Measurements from ENCODE around the gene LINGO1. TPM values are rescaled to one million over a fixed set of nuclear protein-coding genes. Genes with fewer than 3 reads are reported as not detected.

LINGO1 gene
- total and polyA plus RNA-seq, 2 of the 8 experiments (the other 6 are each of a cell fraction or from before 2014, with no cell fraction given), result 57.1 to 114 TPM

- POLR2A ChIA-PET (ENCODE audit: partially characterized antibody), result interaction anchor here (1.4 to 11.2 kb wide), 4 partner anchors 8 to 50 kb away, joined by 3 to 142 read pairs (median 12); partner anchors contain the start of gene LINGO1
- no peak for FAIRE-seq
Observed at GRCh38 chr15:77615472-77615871, 17.2 kb downstream of the LINGO1 start.

More at GRCh38 chr15:77615472-77615871, 17.2 kb downstream of the LINGO1 start:
- Histone ChIP-seq H2BK12ac (ENCODE audit: low read depth, low read length) (0 out of 2 replicates have a peak overlapping the region, but pooled peaks have one; percentile 1), H4K20me1 (replicated peaks in 1 of 2; ENCODE audit: control insufficient read depth in 1 of 2, insufficient read depth in 2 of 2, low read length in 2 of 2) (peaks cover 6 to 9% of the 10 kb centered on the region in 2 experiments), H2BK120ac (replicated peaks; ENCODE audit: low read depth, low read length) (no peak overlapping the region), H2BK20ac (ENCODE audit: low read length) (no peak overlapping the region), H3K56ac (replicated peaks; ENCODE audit: insufficient read length, low read depth, low read length) (no peak overlapping the region), H3K79me1 (ENCODE audit: low read depth, low read length) (peaks cover 10% of the 10 kb centered on the region; the same call in 1 of the 2 replicates), H3K23ac (ENCODE audit: insufficient read length) (no peak overlapping the region), H3K4me1 (replicated peaks in 1 of 4; ENCODE audit: control insufficient read depth in 3 of 4, insufficient read depth in 4 of 4, low read length in 3 of 4) (peaks cover 0 to 23% (median 13%) of the 10 kb centered on the region in 4 experiments; a peak in 6 of 7 replicates), H3K9ac (replicated peaks in 1 of 4; ENCODE audit: extremely low read depth in 1 of 4, low read depth in 3 of 4, low read length in 3 of 4) (no peak overlapping the region), H3K36me3 (ENCODE audit: control insufficient read depth in 2 of 4, insufficient read depth in 4 of 4, low read length in 3 of 4) (peaks cover 10 to 22% (median 17%) of the 10 kb centered on the region in 4 experiments; a peak in 6 of 8 replicates), H2AFZ (ENCODE audit: low read length) (no peak overlapping the region), H4K5ac (ENCODE audit: insufficient read length, low read depth, low read length) (no peak overlapping the region), H3K4me3 (ENCODE audit: extremely low read depth in 1 of 4, insufficient read depth in 2 of 4, low read depth in 3 of 4, low read length in 4 of 4) (no peak overlapping the region), H3K4ac (replicated peaks; ENCODE audit: insufficient read length, low read depth, low read length) (no peak overlapping the region), H3K27me3 (replicated peaks in 1 of 4; ENCODE audit: control insufficient read depth in 3 of 4, extremely low read depth in 1 of 4, insufficient read depth in 3 of 4, low read length in 3 of 4) (no peaks in the 10 kb centered on the region), H3K14ac (ENCODE audit: insufficient read length) (no peak overlapping the region), H3K9me3 (ENCODE audit: insufficient read depth in 2 of 2, low read depth in 1 of 2, low read length in 1 of 2) (no peaks in the 10 kb centered on the region), H3K4me2 (ENCODE audit: insufficient read depth in 1 of 2, low read depth in 2 of 2, low read length in 2 of 2) (no peak overlapping the region), H3K27ac (ENCODE audit: low read depth, low read length) (no peak overlapping the region), H3K79me2 (ENCODE audit: control insufficient read depth in 1 of 2, insufficient read depth in 2 of 2, low read length in 2 of 2) (peaks cover 0 to 17% of the 10 kb centered on the region in 2 experiments; a peak in 1 of 4 replicates), H3K18ac (ENCODE audit: extremely low read depth, low read length) (no peak overlapping the region), H4K8ac (ENCODE audit: extremely low read depth, insufficient read depth, low read length) (no peak overlapping the region), H2BK15ac (ENCODE audit: low read length) (no peak overlapping the region), H4K91ac (replicated peaks; ENCODE audit: insufficient read length, low read length) (no peak overlapping the region), H2BK5ac (ENCODE audit: low read depth, low read length) (no peak overlapping the region; the same call in 1 of the 2 replicates), H2AK5ac (ENCODE audit: low read depth, low read length) (no peak overlapping the region), H3K23me2 (ENCODE audit: low read depth, low read length) (no peaks in the 10 kb centered on the region)
- CTCF ChIA-PET (ENCODE audit: partially characterized antibody), result interaction anchor here (0.8 to 13.6 kb wide), 8 partner anchors 11 to 134 kb away, joined by 3 to 244 read pairs (median 32); partner anchors contain the start of gene LINGO1
- 95% methylated on average over 21 of the region's 31 CpGs; no CpG with 5 or more reads in 1 of the 2 experiments for WGBS, 2 experiments (ENCODE audit: extremely low coverage in 1 of 2, insufficient coverage in 1 of 2, insufficient read length in 1 of 2, insufficient replicate concordance in 2 of 2, low coverage in 1 of 2, low lambda C conversion rate in 2 of 2, missing lambda C conversion rate in 1 of 2)
- DNase-seq (ENCODE audit: low read depth in 1 of 2, low spot score in 2 of 2), result no peak
- TF ChIP-seq RXRA (IDR thresholded peaks at IDR 0.05; ENCODE audit: insufficient read depth, low read depth, low read length) (no peak), EGR1 (IDR thresholded peaks at IDR 0.05; ENCODE audit: borderline replicate concordance, low read depth, low read length) (no peak), SP2 (IDR thresholded peaks at IDR 0.05; ENCODE audit: low read length) (no peak), TAF1 (IDR thresholded peaks at IDR 0.05; ENCODE audit: low read depth, low read length) (no peak), CHD2 (IDR thresholded peaks at IDR 0.05; ENCODE audit: low read length) (no peak), EZH2 (IDR thresholded peaks at IDR 0.05; ENCODE audit: low read depth, low read length, severe bottlenecking) (no peak), ZNF274 (IDR thresholded peaks at IDR 0.05; ENCODE audit: borderline replicate concordance, extremely low read depth, low read length) (no peak)

Data from H1 (cell line).